SK-N-SH treated with all-trans-retinoic acid at 6 μM for 48 hours (cell line): ENCODE data around the gene KATNIP.

Source experiments
- CREB5 ChIP-seq: fragments of 250-450 bp; sonication (Bioruptor Pico); IDR thresholded peaks from 2 replicates; pipeline ENCODE4 v1.5.1; 2020; ENCODE audit warnings: low read depth, mild to moderate bottlenecking, moderate library complexity
- GLIS3 ChIP-seq: fragments of 250-450 bp; sonication (Bioruptor Pico); IDR thresholded peaks from 2 replicates; pipeline ENCODE4 v1.5.0; 2020; ENCODE audit warnings: mild to moderate bottlenecking, moderate library complexity
- ISL1 ChIP-seq: fragments of 250-450 bp; sonication (Bioruptor Pico); IDR thresholded peaks from 2 replicates; pipeline ENCODE4 v2.1.2; 2022; ENCODE audit warnings: mild to moderate bottlenecking, moderate library complexity
- TCF4 ChIP-seq: fragments of 250-450 bp; sonication (Bioruptor Pico); IDR thresholded peaks from 2 replicates; pipeline ENCODE4 v1.8.0; 2021; ENCODE audit warnings: mild to moderate bottlenecking, moderate library complexity, borderline replicate concordance
- ZNF8 ChIP-seq: fragments of 450-650 bp; formaldehyde crosslinking; IDR thresholded peaks from 2 replicates; pipeline ENCODE4 v1.5.0; 2020; ENCODE audit warnings: mild to moderate bottlenecking, moderate library complexity
- TF ChIP-seq, protein P1 (sequence below): fragments of 250-450 bp; sonication (Bioruptor Pico); IDR thresholded peaks from 2 replicates; pipeline ENCODE4 v1.5.0; 2020; ENCODE audit warnings: mild to moderate bottlenecking, moderate library complexity

DNA sequence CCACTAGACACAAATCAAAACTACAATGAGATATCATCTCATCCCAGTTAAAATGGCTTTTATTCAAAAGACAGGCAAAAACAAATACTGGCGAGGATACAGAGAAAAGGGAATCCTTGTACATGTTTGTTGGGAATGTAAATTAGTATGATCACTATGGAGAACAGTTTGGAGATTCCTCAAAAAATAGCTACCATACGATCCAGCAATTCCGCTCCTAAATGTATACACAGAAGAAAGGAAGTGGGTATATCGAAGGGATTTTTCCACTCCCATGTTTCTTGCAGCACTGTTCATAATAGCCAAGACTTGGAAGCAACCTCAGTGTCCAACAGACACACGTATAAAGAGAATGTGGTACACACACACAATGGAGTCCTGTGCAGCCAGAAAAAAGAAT lies 35.3 kb downstream of the KATNIP start:
- TF ChIP-seq ZNF8 (CRISPR knock-in tag) = no peak
- TF ChIP-seq ISL1 (CRISPR knock-in tag) = no peak
- no peak for TF ChIP-seq TCF4 (CRISPR knock-in tag)
- no peak for TF ChIP-seq CREB5 (CRISPR knock-in tag)
- TF ChIP-seq GLIS3 = no peak
- TF ChIP-seq, protein P1, sequence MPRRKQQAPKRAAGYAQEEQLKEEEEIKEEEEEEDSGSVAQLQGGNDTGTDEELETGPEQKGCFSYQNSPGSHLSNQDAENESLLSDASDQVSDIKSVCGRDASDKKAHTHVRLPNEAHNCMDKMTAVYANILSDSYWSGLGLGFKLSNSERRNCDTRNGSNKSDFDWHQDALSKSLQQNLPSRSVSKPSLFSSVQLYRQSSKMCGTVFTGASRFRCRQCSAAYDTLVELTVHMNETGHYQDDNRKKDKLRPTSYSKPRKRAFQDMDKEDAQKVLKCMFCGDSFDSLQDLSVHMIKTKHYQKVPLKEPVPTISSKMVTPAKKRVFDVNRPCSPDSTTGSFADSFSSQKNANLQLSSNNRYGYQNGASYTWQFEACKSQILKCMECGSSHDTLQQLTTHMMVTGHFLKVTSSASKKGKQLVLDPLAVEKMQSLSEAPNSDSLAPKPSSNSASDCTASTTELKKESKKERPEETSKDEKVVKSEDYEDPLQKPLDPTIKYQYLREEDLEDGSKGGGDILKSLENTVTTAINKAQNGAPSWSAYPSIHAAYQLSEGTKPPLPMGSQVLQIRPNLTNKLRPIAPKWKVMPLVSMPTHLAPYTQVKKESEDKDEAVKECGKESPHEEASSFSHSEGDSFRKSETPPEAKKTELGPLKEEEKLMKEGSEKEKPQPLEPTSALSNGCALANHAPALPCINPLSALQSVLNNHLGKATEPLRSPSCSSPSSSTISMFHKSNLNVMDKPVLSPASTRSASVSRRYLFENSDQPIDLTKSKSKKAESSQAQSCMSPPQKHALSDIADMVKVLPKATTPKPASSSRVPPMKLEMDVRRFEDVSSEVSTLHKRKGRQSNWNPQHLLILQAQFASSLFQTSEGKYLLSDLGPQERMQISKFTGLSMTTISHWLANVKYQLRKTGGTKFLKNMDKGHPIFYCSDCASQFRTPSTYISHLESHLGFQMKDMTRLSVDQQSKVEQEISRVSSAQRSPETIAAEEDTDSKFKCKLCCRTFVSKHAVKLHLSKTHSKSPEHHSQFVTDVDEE = no peak
